Liver (tissue), 9 donors: Measurements from ENCODE around the gene HHAT. TPM values are rescaled to one million over a fixed set of nuclear protein-coding genes. Genes with fewer than 3 reads are reported as not detected.

Experiments used
- DNase-seq: peaks from one replicate; pipeline ENCODE4 v3.0.0-alpha.2; 2017; ENCODE audit warnings: low spot score
- H3K27ac ChIP-seq, 2 donors: one replicate each; pipeline ENCODE4 v1.7.0; 2013; ENCODE audit warnings: inconsistent platforms in 2 of 2, low read length in 2 of 2, control low read depth in 1 of 2, low read depth in 1 of 2, mild to moderate bottlenecking in 1 of 2
- H3K27me3 ChIP-seq, 4 donors: one replicate each; pipeline versions ENCODE4 v1.6.1 to v1.7.0; 2013; ENCODE audit warnings: low read length in 3 of 4, inconsistent platforms in 1 of 4, mild to moderate bottlenecking in 1 of 4, moderate library complexity in 1 of 4; ENCODE audit not compliant: control insufficient read depth in 4 of 4, insufficient read depth in 4 of 4
- H3K36me3 ChIP-seq, 4 donors: one replicate each; pipeline versions ENCODE4 v1.6.1 to v1.7.0; 2013; ENCODE audit warnings: low read length in 3 of 4, mild to moderate bottlenecking in 3 of 4, low read depth in 1 of 4, moderate library complexity in 1 of 4; ENCODE audit not compliant: control insufficient read depth in 4 of 4, insufficient read depth in 3 of 4
- H3K4me1 ChIP-seq, 4 donors: one replicate each; pipeline versions ENCODE4 v1.6.1 to v1.7.0; 2013; ENCODE audit warnings: low read length in 3 of 4, mild to moderate bottlenecking in 3 of 4, moderate library complexity in 1 of 4; ENCODE audit not compliant: control insufficient read depth in 4 of 4, insufficient read depth in 4 of 4
- H3K4me3 ChIP-seq, 3 donors: one replicate each; pipeline versions ENCODE4 v1.6.1 to v1.7.0; 2013; ENCODE audit warnings: low read length in 3 of 3, control low read depth in 1 of 3, low read depth in 1 of 3, mild to moderate bottlenecking in 1 of 3
- H3K9ac ChIP-seq, 2 donors: one replicate each; pipeline ENCODE4 v1.7.0; 2013; ENCODE audit warnings: low read length in 2 of 2, mild to moderate bottlenecking in 2 of 2, moderate library complexity in 2 of 2, control low read depth in 1 of 2, low read depth in 1 of 2
- H3K9me3 ChIP-seq, 4 donors: one replicate each; pipeline versions ENCODE4 v1.6.1 to v1.7.0; 2013; ENCODE audit warnings: low read length in 3 of 4; ENCODE audit not compliant: control insufficient read depth in 4 of 4
- ATF3 ChIP-seq: IDR thresholded peaks from 2 replicates; pipeline ENCODE4 v1.6.1; 2016; ENCODE audit warnings: antibody characterized with exemption
- CTCF ChIP-seq: fragments of 150-350 bp; IDR thresholded peaks from 2 replicates; pipeline ENCODE4 v1.5.1; 2017; ENCODE audit warnings: improper control_type of control experiment, low read depth, low read length; ENCODE audit not compliant: missing input control
- EGR1 ChIP-seq, 2 donors: IDR thresholded peaks; 2 replicates each; pipeline ENCODE4 v1.6.1; 2016 to 2018; ENCODE audit warnings: antibody characterized with exemption in 2 of 2, low read depth in 2 of 2
- FOXA1 ChIP-seq: IDR thresholded peaks from 2 replicates; pipeline ENCODE4 v1.6.1; 2016; ENCODE audit warnings: antibody characterized with exemption
- FOXA2 ChIP-seq: IDR thresholded peaks from 2 replicates; pipeline ENCODE4 v1.6.1; 2016; ENCODE audit warnings: antibody characterized with exemption
- GABPA ChIP-seq, 2 donors: IDR thresholded peaks in 1 of 2; conservative IDR thresholded peaks in 1 of 2; 2 replicates each; pipeline ENCODE4 v1.6.1; 2016; ENCODE audit warnings: antibody characterized with exemption in 2 of 2, mild to moderate bottlenecking in 1 of 2, moderate library complexity in 1 of 2
- HNF4A ChIP-seq, 2 donors: conservative IDR thresholded peaks; 2 replicates each; pipeline ENCODE4 v1.6.1; 2016; ENCODE audit warnings: antibody characterized with exemption in 2 of 2, mild to moderate bottlenecking in 2 of 2
- HNF4G ChIP-seq: IDR thresholded peaks from 2 replicates; pipeline ENCODE4 v1.6.1; 2016; ENCODE audit warnings: antibody characterized with exemption
- JUND ChIP-seq, 2 donors: IDR thresholded peaks; 2 replicates each; pipeline ENCODE4 v1.6.1; 2016; ENCODE audit warnings: antibody characterized with exemption in 2 of 2
- MAX ChIP-seq: IDR thresholded peaks from 2 replicates; pipeline ENCODE4 v1.6.1; 2016; ENCODE audit warnings: antibody characterized with exemption
- NR2F2 ChIP-seq: IDR thresholded peaks from 2 replicates; pipeline ENCODE4 v1.6.1; 2016; ENCODE audit warnings: antibody characterized with exemption
- RAD21 ChIP-seq, 2 donors: IDR thresholded peaks; 2 replicates each; pipeline ENCODE4 v1.6.1; 2016; ENCODE audit warnings: antibody characterized with exemption in 2 of 2, mild to moderate bottlenecking in 2 of 2
- REST ChIP-seq: IDR thresholded peaks from 2 replicates; pipeline ENCODE4 v1.6.1; 2016; ENCODE audit warnings: antibody characterized with exemption, mild to moderate bottlenecking
- RXRA ChIP-seq, 2 donors: IDR thresholded peaks; 2 replicates each; pipeline ENCODE4 v1.6.1; 2017 to 2018; ENCODE audit warnings: antibody characterized with exemption in 2 of 2, mild to moderate bottlenecking in 1 of 2
- SP1 ChIP-seq: IDR thresholded peaks from 2 replicates; pipeline ENCODE4 v1.6.1; 2018; ENCODE audit warnings: antibody characterized with exemption, mild to moderate bottlenecking
- TAF1 ChIP-seq: conservative IDR thresholded peaks from 2 replicates; pipeline ENCODE4 v1.6.1; 2016; ENCODE audit warnings: antibody characterized with exemption, mild to moderate bottlenecking
- YY1 ChIP-seq: IDR thresholded peaks from 2 replicates; pipeline ENCODE4 v1.6.1; 2016; ENCODE audit warnings: antibody characterized with exemption, mild to moderate bottlenecking
- ZBTB33 ChIP-seq: IDR thresholded peaks from 2 replicates; pipeline ENCODE4 v1.6.1; 2016; ENCODE audit warnings: antibody characterized with exemption
- WGBS: extraction: QIAGEN DNeasy Blood & Tissue Kit; methylation state at CpG from one replicate; pipeline ENCODE4 v1.1.7; 2013; 5-methylcytosine and 5-hydroxymethylcytosine counted together
- polyA plus RNA-seq, 2 donors: library from polyadenylated mRNA; stranded (reverse) in 1 of 2; unstranded in 1 of 2; fragments of 200-250 nt in 1 of 2; fragments of >200 nt in 1 of 2; fragmentation: Nextera tagmentation in 1 of 2; extraction: Ambion mirVana in 1 of 2; gene quantifications; one replicate each; pipeline versions ENCODE4 v1.2.1 to v1.2.3, GENCODE V29; 2013 to 2015
- total RNA-seq, 2 donors: library from RNA; depleted of rRNA; stranded (reverse); fragments of >200 nt; gene quantifications; one replicate each; pipeline ENCODE4 v1.2.3, GENCODE V29; 2014
- donor health status: healthy.
- donor health status: healthy.
- donor health status: healthy.
- donor health status: healthy.
- donor health status: healthy.

Gene HHAT
- total and polyA plus RNA-seq, 4 donors, result 1.3 to 2.2 (median 1.6) TPM

- H3K9me3 ChIP-seq, result no peaks in the 10 kb centered on the region
- H3K4me3 ChIP-seq, result no peak overlapping the region
- H3K27ac ChIP-seq, result no peak overlapping the region
- H3K4me1 ChIP-seq, result no peaks in the 10 kb centered on the region
- peak; percentile 39 for DNase-seq
- TF ChIP-seq NR2F2, result no peak
- no peak for TF ChIP-seq EGR1 (IDR thresholded peaks at IDR 0.05; ENCODE audit: low read depth in 2 of 2)
- no peak for TF ChIP-seq ZBTB33
- no peak for TF ChIP-seq MAX
- TF ChIP-seq FOXA1, result no peak
- no peak for TF ChIP-seq ATF3
- no peak for TF ChIP-seq GABPA (IDR thresholded peaks at IDR 0.05 in 1 of 2, conservative IDR thresholded peaks at IDR 0.05 in 1 of 2)
- TF ChIP-seq HNF4G, result no peak
- no peak for TF ChIP-seq SP1
- TF ChIP-seq RXRA (IDR thresholded peaks at IDR 0.05), result no peak
- TF ChIP-seq JUND (IDR thresholded peaks at IDR 0.05), result no peak
- peak; percentile 91 for TF ChIP-seq CTCF
- TF ChIP-seq RAD21 (IDR thresholded peaks at IDR 0.05), result peak; percentile 94 to 96
- TF ChIP-seq TAF1, result no peak
- TF ChIP-seq HNF4A (conservative IDR thresholded peaks at IDR 0.05), result peak in 1 of 2 donors; percentile 7
- no peak for TF ChIP-seq REST
- TF ChIP-seq YY1, result no peak
- no peak for TF ChIP-seq FOXA2
- no peaks in the 10 kb centered on the region for H3K36me3 ChIP-seq
- no peak overlapping the region for H3K9ac ChIP-seq
- 59% methylated on average over 5 of the region's 5 CpGs for WGBS
- H3K27me3 ChIP-seq, result no peaks in the 10 kb centered on the region
These were observed 71.5 kb downstream of the HHAT start for GRCh38 chr1:210400043-210400840.
